ENCODE measurements around the gene TMEM266. TPM values are rescaled to one million over a fixed set of nuclear protein-coding genes. Genes with fewer than 3 reads are reported as not detected.

Gene TMEM266
- total RNA-seq, 1 donor from 2014 or later = 0.21 TPM

DNA sequence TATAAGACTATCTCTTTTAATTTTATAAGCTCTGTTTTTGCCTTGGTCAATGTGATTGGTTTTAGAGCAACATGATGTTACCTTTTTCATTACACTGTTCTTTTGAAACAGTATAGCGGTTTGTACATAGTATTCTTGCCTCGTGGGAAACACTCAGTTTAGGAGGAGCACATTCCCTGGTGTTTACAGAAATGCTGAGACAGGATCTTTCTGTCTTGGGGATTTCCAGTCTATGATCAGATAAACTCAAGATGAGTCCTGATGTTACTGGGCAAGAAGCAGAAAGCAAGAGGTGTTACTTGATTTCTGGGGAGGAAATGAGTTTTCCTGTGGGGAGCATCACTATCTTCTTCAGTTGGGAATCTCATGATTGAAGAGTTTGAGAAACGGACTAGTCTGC, 2.5 kb downstream of the TMEM266 start:
- peaks cover 45% of the 10 kb centered on the region for H3K27me3 ChIP-seq (ENCODE audit: control insufficient read depth, insufficient read depth, low read length)
- no peak for DNase-seq (ENCODE audit: low read depth)
- H3K36me3 ChIP-seq (ENCODE audit: control insufficient read depth, insufficient read depth, low read length) = no peaks in the 10 kb centered on the region
- TF ChIP-seq, protein P1, sequence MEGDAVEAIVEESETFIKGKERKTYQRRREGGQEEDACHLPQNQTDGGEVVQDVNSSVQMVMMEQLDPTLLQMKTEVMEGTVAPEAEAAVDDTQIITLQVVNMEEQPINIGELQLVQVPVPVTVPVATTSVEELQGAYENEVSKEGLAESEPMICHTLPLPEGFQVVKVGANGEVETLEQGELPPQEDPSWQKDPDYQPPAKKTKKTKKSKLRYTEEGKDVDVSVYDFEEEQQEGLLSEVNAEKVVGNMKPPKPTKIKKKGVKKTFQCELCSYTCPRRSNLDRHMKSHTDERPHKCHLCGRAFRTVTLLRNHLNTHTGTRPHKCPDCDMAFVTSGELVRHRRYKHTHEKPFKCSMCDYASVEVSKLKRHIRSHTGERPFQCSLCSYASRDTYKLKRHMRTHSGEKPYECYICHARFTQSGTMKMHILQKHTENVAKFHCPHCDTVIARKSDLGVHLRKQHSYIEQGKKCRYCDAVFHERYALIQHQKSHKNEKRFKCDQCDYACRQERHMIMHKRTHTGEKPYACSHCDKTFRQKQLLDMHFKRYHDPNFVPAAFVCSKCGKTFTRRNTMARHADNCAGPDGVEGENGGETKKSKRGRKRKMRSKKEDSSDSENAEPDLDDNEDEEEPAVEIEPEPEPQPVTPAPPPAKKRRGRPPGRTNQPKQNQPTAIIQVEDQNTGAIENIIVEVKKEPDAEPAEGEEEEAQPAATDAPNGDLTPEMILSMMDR (IDR thresholded peaks at IDR 0.05; ENCODE audit: insufficient read depth, low read length, poor library complexity, severe bottlenecking) = no peak
- no peak overlapping the region for H3K4me3 ChIP-seq (ENCODE audit: low read depth, low read length)

DNA sequence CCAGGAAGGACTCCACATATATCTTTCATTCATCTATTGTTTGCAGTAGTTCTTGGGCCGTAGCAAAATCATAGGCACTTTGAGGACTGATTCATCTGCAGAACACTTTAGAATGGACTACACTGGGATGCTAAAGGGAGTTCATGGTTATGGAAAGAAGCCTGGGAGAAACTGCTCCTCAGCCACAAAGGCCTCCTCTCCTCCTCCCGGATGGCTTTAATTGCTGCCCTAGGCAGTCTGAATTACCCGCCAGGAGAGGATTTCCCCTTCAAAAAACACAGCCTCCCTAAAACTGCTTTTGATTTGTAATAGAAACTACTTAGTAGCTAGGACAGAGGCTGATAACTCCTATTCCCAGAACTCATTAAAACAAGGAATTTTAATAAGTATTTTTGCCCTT, 4.6 kb downstream of the TMEM266 start:
- no peak for DNase-seq (ENCODE audit: low read depth)
- TF ChIP-seq, protein P1 (IDR thresholded peaks at IDR 0.05; ENCODE audit: insufficient read depth, low read length, poor library complexity, severe bottlenecking) = no peak
- Histone ChIP-seq H3K27me3 (ENCODE audit: control insufficient read depth, insufficient read depth, low read length) (peaks cover 37% of the 10 kb centered on the region), H3K36me3 (ENCODE audit: control insufficient read depth, insufficient read depth, low read length) (no peaks in the 10 kb centered on the region), H3K4me3 (ENCODE audit: low read depth, low read length) (no peak overlapping the region)

DNA sequence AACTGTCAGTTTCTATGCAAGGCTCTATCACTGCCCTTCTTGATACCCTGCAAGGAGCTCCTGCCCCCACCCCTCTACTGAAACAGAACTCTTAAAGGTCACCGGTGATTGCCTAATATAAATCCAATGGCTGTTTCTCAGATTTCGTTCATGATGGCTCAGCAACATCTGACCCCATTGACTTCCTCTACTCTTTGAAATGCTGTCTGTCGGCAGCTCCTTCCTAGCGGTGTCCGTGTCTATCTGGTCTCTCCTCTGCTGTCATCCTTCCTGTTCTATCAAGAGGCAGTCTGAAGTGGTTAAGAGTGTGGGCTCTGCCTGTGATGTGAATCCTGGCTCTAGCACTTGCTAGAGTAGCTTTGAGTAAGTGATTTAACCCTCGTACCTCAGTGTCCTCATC, 5.5 kb downstream of the TMEM266 start:
- Histone ChIP-seq H3K4me3 (ENCODE audit: low read depth, low read length) (no peak overlapping the region), H3K36me3 (ENCODE audit: control insufficient read depth, insufficient read depth, low read length) (no peaks in the 10 kb centered on the region), H3K27me3 (ENCODE audit: control insufficient read depth, insufficient read depth, low read length) (peaks cover 32% of the 10 kb centered on the region)
- TF ChIP-seq, protein P1 (IDR thresholded peaks at IDR 0.05; ENCODE audit: insufficient read depth, low read length, poor library complexity, severe bottlenecking) = no peak
- DNase-seq (ENCODE audit: low read depth) = no peak

DNA sequence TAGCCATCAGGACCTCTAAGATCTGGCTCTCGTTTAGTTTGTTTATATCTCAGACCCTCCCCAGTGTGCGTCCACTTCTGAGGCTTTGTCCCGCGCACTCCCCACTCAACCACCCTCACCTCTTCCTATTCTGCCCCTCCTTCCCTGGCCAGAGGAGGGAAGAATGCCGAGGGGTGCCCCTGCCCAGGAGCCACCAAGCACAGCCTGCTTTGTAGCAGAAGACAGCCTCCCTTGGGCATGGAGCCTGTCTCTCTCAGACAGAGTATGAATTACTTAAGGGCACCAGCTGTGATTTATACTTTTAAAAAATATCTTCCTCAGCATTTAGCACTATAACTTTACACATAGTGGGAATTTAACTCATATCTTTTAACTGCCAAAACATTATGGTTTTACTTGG, 6.0 kb downstream of the TMEM266 start:
- TF ChIP-seq, protein P1 (IDR thresholded peaks at IDR 0.05; ENCODE audit: insufficient read depth, low read length, poor library complexity, severe bottlenecking) = no peak
- no peak for DNase-seq (ENCODE audit: low read depth)
- no peaks in the 10 kb centered on the region for H3K36me3 ChIP-seq (ENCODE audit: control insufficient read depth, insufficient read depth, low read length)
- peaks cover 27% of the 10 kb centered on the region for H3K27me3 ChIP-seq (ENCODE audit: control insufficient read depth, insufficient read depth, low read length)
- no peak overlapping the region for H3K4me3 ChIP-seq (ENCODE audit: low read depth, low read length)

DNA sequence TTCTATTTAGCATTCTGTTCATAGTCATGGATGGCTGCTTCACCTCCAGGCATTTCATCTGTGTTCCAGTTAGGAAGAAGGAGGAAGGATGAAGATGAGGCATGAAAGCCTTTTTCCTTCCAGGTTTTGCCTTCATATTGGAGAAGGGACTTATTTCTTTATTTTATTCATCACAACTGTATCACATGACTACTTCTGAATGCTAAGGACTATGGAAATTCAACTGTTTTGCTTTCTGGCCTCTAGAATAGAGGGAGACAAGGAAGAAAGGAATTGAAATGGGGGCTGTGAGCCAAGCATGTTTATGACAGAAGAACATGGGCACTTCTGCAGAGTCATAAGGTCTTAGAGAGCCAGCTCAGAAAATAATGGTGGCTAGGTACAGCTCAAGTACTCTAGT, 10.4 kb downstream of the TMEM266 start:
- TF ChIP-seq, protein P1 (IDR thresholded peaks at IDR 0.05; ENCODE audit: insufficient read depth, low read length, poor library complexity, severe bottlenecking) = no peak
- no peaks in the 10 kb centered on the region for H3K36me3 ChIP-seq (ENCODE audit: control insufficient read depth, insufficient read depth, low read length)

DNA sequence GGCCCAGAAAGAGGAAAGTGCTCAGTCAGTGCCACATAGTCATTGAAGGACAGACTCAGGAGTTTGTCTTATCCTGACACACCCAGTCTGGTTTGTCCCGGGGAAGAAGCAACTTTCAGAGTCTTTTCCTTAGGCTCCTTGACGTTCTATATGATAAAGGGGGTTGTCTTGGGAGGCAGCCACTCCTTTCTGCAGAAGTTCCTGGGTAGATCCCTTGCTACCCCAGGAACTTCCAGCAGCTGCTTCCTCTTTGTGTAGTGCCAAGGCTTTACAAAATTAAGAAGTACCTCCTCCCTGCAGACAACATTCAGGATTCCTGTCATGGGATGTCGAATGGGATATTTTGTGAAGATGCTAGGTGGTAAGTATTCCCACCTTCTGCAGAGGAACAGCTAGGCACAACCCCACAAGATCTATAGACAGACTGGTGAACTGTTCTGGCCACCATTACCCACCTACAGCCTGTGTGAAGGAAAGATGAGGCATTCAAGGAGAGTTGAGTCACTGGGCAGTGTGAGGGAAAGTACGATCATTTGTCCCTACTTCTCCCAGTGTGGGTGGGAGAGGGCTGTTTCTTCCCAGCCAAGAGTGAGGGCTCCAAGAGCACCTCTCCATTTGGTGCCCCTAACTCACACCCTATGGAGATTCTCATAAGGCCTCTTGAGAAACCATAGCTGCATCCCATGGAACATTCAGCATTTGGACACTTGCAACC, 11.3 kb downstream of the TMEM266 start:
- TF ChIP-seq, protein P1 (IDR thresholded peaks at IDR 0.05; ENCODE audit: insufficient read depth, low read length, poor library complexity, severe bottlenecking) = no peak

More for the DNA sequence above, 10.4 kb downstream of the TMEM266 start:
- Histone ChIP-seq H3K4me3 (ENCODE audit: low read depth, low read length) (no peak overlapping the region), H3K27me3 (ENCODE audit: control insufficient read depth, insufficient read depth, low read length) (peaks cover 7% of the 10 kb centered on the region)
- no peak for DNase-seq (ENCODE audit: low read depth)

More for the DNA sequence above, 11.3 kb downstream of the TMEM266 start:
- Histone ChIP-seq H3K4me3 (ENCODE audit: low read depth, low read length) (no peak overlapping the region), H3K27me3 (ENCODE audit: control insufficient read depth, insufficient read depth, low read length) (no peaks in the 10 kb centered on the region), H3K36me3 (ENCODE audit: control insufficient read depth, insufficient read depth, low read length) (no peaks in the 10 kb centered on the region)
- DNase-seq (ENCODE audit: low read depth) = no peak
